Activated gamma-delta T cell treated with anti-CD3 and anti-CD28 coated beads, Interleukin-2, amount 50 U/mL, for 16 hours (primary cell): ENCODE results near the gene MSANTD1.

Experiments
- DNase-seq: peaks from one replicate; pipeline ENCODE4 v3.0.0-alpha.2; 2020; ENCODE audit warnings: low read depth

MSANTD1 gene

GRCh38 chr4:3248178-3248480 lies 830 bp upstream of the MSANTD1 start:
- no peak for DNase-seq

- no peak for DNase-seq
These were observed 915 bp downstream of the MSANTD1 start for GRCh38 chr4:3249711-3250437.

GRCh38 chr4:3250438-3250955 lies 1.5 kb downstream of the MSANTD1 start:
- no peak for DNase-seq

GRCh38 chr4:3250956-3251690 lies 2.2 kb downstream of the MSANTD1 start:
- no peak for DNase-seq

- no peak for DNase-seq
These were observed 2.9 kb downstream of the MSANTD1 start for GRCh38 chr4:3251691-3252479.

- no peak for DNase-seq
These were observed 3.5 kb downstream of the MSANTD1 start for GRCh38 chr4:3252480-3252828.

GRCh38 chr4:3252831-3253641 lies 4.1 kb downstream of the MSANTD1 start:
- DNase-seq = no peak

- DNase-seq = no peak
These were observed 4.8 kb downstream of the MSANTD1 start for GRCh38 chr4:3253808-3254207.

GRCh38 chr4:3254302-3255131 lies 5.6 kb downstream of the MSANTD1 start:
- DNase-seq = no peak

- no peak for DNase-seq
These were observed 6.7 kb downstream of the MSANTD1 start for GRCh38 chr4:3255611-3256186.

- no peak for DNase-seq
These were observed 7.5 kb downstream of the MSANTD1 start for GRCh38 chr4:3256230-3257102.

GRCh38 chr4:3257103-3257555 lies 8.2 kb downstream of the MSANTD1 start:
- DNase-seq = no peak

- no peak for DNase-seq
These were observed 8.9 kb downstream of the MSANTD1 start for GRCh38 chr4:3257556-3258482.

GRCh38 chr4:3261411-3262207 lies 12.7 kb downstream of the MSANTD1 start:
- no peak for DNase-seq

GRCh38 chr4:3262208-3263052 lies 13.5 kb downstream of the MSANTD1 start:
- DNase-seq = no peak

GRCh38 chr4:3263053-3263875 lies 14.3 kb downstream of the MSANTD1 start:
- DNase-seq = no peak
